ENCODE measurements around the gene CD28. TPM values are rescaled to one million over a fixed set of nuclear protein-coding genes. Genes with fewer than 3 reads are reported as not detected.

CD28 gene
- total RNA-seq, 4 donors from 2014 or later, result 0.20 to 1.3 (median 0.51) TPM

GRCh38 chr2:203730883-203731282 lies 24.4 kb downstream of the CD28 start:
- no peak for DNase-seq
- H3K4me1 ChIP-seq, result no peaks in the 10 kb centered on the region
- no peaks in the 10 kb centered on the region for H3K27me3 ChIP-seq
- intact Hi-C loops (cut with DNase I), result no loop called here
- H3K4me3 ChIP-seq (replicated peaks in 1 of 3), result no peak overlapping the region
- no peaks in the 10 kb centered on the region for H3K9me3 ChIP-seq
- WGBS, 2 donors, result 94 to 95% methylated on average over 2 of the region's 2 CpGs
- no peaks in the 10 kb centered on the region for H3K36me3 ChIP-seq
- no peak overlapping the region for H3K27ac ChIP-seq
- TF ChIP-seq POLR2A (IDR thresholded peaks at IDR 0.05), result no peak
- no peak for TF ChIP-seq CTCF (IDR thresholded peaks at IDR 0.05)

- no peak for DNase-seq
- intact Hi-C loops (cut with DNase I), result no loop called here
- no peak for TF ChIP-seq CTCF (IDR thresholded peaks at IDR 0.05)
- TF ChIP-seq POLR2A (IDR thresholded peaks at IDR 0.05), result no peak
Observed at GRCh38 chr2:203732092-203732952, 25.9 kb downstream of the CD28 start.

GRCh38 chr2:203732953-203733510 lies 26.6 kb downstream of the CD28 start:
- intact Hi-C loops (cut with DNase I), result no loop called here
- 80 to 94% methylated on average over 3 of the region's 3 CpGs for WGBS, 2 donors

More at GRCh38 chr2:203732092-203732952, 25.9 kb downstream of the CD28 start:
- Histone ChIP-seq H3K27me3 (no peaks in the 10 kb centered on the region), H3K36me3 (no peaks in the 10 kb centered on the region), H3K4me3 (replicated peaks in 1 of 3) (no peak overlapping the region), H3K9me3 (no peaks in the 10 kb centered on the region), H3K4me1 (no peaks in the 10 kb centered on the region), H3K27ac (no peak overlapping the region)
- WGBS, 2 donors, result 72 to 85% methylated on average over 6 of the region's 6 CpGs

GRCh38 chr2:203733684-203734083 lies 27.2 kb downstream of the CD28 start:
- Histone ChIP-seq H3K4me1 (no peaks in the 10 kb centered on the region), H3K27ac (no peak overlapping the region), H3K36me3 (no peaks in the 10 kb centered on the region), H3K4me3 (replicated peaks in 1 of 3) (no peak overlapping the region), H3K27me3 (no peaks in the 10 kb centered on the region), H3K9me3 (no peaks in the 10 kb centered on the region)
- 70 to 92% methylated on average over 1 of the region's 1 CpG for WGBS, 2 donors
- intact Hi-C loops (cut with DNase I), result no loop called here
- DNase-seq, result no peak
- TF ChIP-seq CTCF (IDR thresholded peaks at IDR 0.05) (no peak), POLR2A (IDR thresholded peaks at IDR 0.05) (no peak)

More at GRCh38 chr2:203732953-203733510, 26.6 kb downstream of the CD28 start:
- Histone ChIP-seq H3K9me3 (no peaks in the 10 kb centered on the region), H3K36me3 (no peaks in the 10 kb centered on the region), H3K27ac (no peak overlapping the region), H3K27me3 (no peaks in the 10 kb centered on the region), H3K4me3 (replicated peaks in 1 of 3) (no peak overlapping the region), H3K4me1 (no peaks in the 10 kb centered on the region)
- DNase-seq, result no peak
- TF ChIP-seq POLR2A (IDR thresholded peaks at IDR 0.05) (no peak), CTCF (IDR thresholded peaks at IDR 0.05) (no peak)
